WTC11 (cell line): ENCODE data around the gene KIF19. TPM values are rescaled to one million over a fixed set of nuclear protein-coding genes. Genes with fewer than 3 reads are reported as not detected.

Experiments used
- ATAC-seq: fragments of 200-7000 bp; cut with Tn5 transposase; 2 replicates; pipeline ENCODE4 v1.10.0; 2021; ENCODE audit warnings: mild to moderate bottlenecking, moderate library complexity
- CTCF ChIA-PET: fragments of 300-600 bp; sonication (Branson Sonifier 250); formaldehyde crosslinking; loops from one replicate; lab custom pipeline; 2021; ENCODE audit warnings: antibody characterized with exemption; lab: Charles Lee
- POLR2A ChIA-PET: fragments of 350-600 bp; sonication (Branson Sonifier 250); formaldehyde crosslinking; loops from one replicate; lab custom pipeline; 2021; ENCODE audit warnings: antibody characterized with exemption; lab: Charles Lee
- DNase-seq: peaks from one replicate; pipeline ENCODE4 v3.0.0; 2021; ENCODE audit warnings: low spot score
- H3K27ac Mint-ChIP-seq: 2 replicates; pipeline ENCODE4 v1.8.0; 2021; ENCODE audit warnings: mixed read lengths
- H3K27me3 Mint-ChIP-seq: 2 replicates; pipeline ENCODE4 v1.8.0; 2021; ENCODE audit warnings: low read depth, mild to moderate bottlenecking, moderate library complexity, mixed read lengths
- H3K36me3 Mint-ChIP-seq: 2 replicates; pipeline ENCODE4 v1.8.0; 2021; ENCODE audit warnings: mixed read lengths
- H3K4me1 Mint-ChIP-seq: 2 replicates; pipeline ENCODE4 v1.8.0; 2022; ENCODE audit warnings: mixed read lengths
- H3K4me3 Mint-ChIP-seq: 2 replicates; pipeline ENCODE4 v1.8.0; 2021; ENCODE audit warnings: mild to moderate bottlenecking, moderate library complexity, mixed read lengths
- H3K9me3 Mint-ChIP-seq: 2 replicates; pipeline ENCODE4 v1.8.0; 2021; ENCODE audit warnings: mixed read lengths
- ATF2 ChIP-seq: sonication (generic); formaldehyde crosslinking; IDR thresholded peaks from 2 replicates; pipeline ENCODE4 v1.8.1; 2022; ENCODE audit warnings: low read depth, missing genetic modification reagents, borderline replicate concordance
- GTF2I ChIP-seq: fragments of 250-450 bp; sonication (Bioruptor Pico); conservative IDR thresholded peaks from 2 replicates; pipeline ENCODE4 v1.4.0; 2021; ENCODE audit warnings: mild to moderate bottlenecking
- JUN ChIP-seq: sonication (generic); formaldehyde crosslinking; IDR thresholded peaks from 2 replicates; pipeline ENCODE4 v1.8.0; 2023; ENCODE audit warnings: mild to moderate bottlenecking, missing genetic modification reagents
- NR3C1 ChIP-seq: sonication (generic); formaldehyde crosslinking; conservative IDR thresholded peaks from 2 replicates; pipeline ENCODE4 v1.8.1; 2023; ENCODE audit warnings: low read depth, mild to moderate bottlenecking, missing genetic modification reagents
- OVOL2 ChIP-seq: fragments of 250-450 bp; sonication (Bioruptor Pico); IDR thresholded peaks from 2 replicates; pipeline ENCODE4 v1.9.0; 2021; ENCODE audit warnings: mild to moderate bottlenecking, borderline replicate concordance
- PRDM15 ChIP-seq: sonication (generic); formaldehyde crosslinking; IDR thresholded peaks from 2 replicates; pipeline ENCODE4 v1.8.0; 2022; ENCODE audit warnings: missing genetic modification reagents
- TP53 ChIP-seq: sonication (generic); formaldehyde crosslinking; IDR thresholded peaks from 2 replicates; pipeline ENCODE4 v1.8.1; 2023; ENCODE audit warnings: mild to moderate bottlenecking, missing genetic modification reagents
- USF1 ChIP-seq: sonication (generic); formaldehyde crosslinking; IDR thresholded peaks from 2 replicates; pipeline ENCODE4 v1.8.0; 2022; ENCODE audit warnings: mild to moderate bottlenecking, missing genetic modification reagents
- ZBTB21 ChIP-seq: sonication (generic); formaldehyde crosslinking; IDR thresholded peaks from 2 replicates; pipeline ENCODE4 v1.8.1; 2023; ENCODE audit warnings: mild to moderate bottlenecking, missing genetic modification reagents, borderline replicate concordance
- ZNF121 ChIP-seq: sonication (generic); formaldehyde crosslinking; IDR thresholded peaks from 2 replicates; pipeline ENCODE4 v1.8.0; 2023; ENCODE audit warnings: missing genetic modification reagents
- ZNF219 ChIP-seq: sonication (generic); formaldehyde crosslinking; IDR thresholded peaks from 2 replicates; pipeline ENCODE4 v1.8.0; 2023; ENCODE audit warnings: missing genetic modification reagents, mild to moderate bottlenecking, borderline replicate concordance
- ZNF232 ChIP-seq: sonication (generic); formaldehyde crosslinking; IDR thresholded peaks from 2 replicates; pipeline ENCODE4 v1.8.0; 2022; ENCODE audit warnings: mild to moderate bottlenecking, missing genetic modification reagents
- ZNF317 ChIP-seq: sonication (generic); formaldehyde crosslinking; IDR thresholded peaks from 2 replicates; pipeline ENCODE4 v1.8.1; 2023; ENCODE audit warnings: low read depth, mild to moderate bottlenecking, moderate library complexity, missing genetic modification reagents, borderline replicate concordance
- ZNF416 ChIP-seq: fragments of 250-450 bp; sonication (Bioruptor Pico); IDR thresholded peaks from 2 replicates; pipeline ENCODE4 v1.9.0; 2021; ENCODE audit warnings: mild to moderate bottlenecking, inconsistent platforms
- ZNF423 ChIP-seq: fragments of 250-450 bp; sonication (Bioruptor Pico); IDR thresholded peaks from 2 replicates; pipeline ENCODE4 v2.1.2; 2022; ENCODE audit warnings: mild to moderate bottlenecking, moderate library complexity
- ZSCAN18 ChIP-seq: fragments of 250-450 bp; sonication (Bioruptor Pico); IDR thresholded peaks from 2 replicates; pipeline ENCODE4 v2.1.2; 2022; ENCODE audit warnings: mild to moderate bottlenecking, moderate library complexity
- total RNA-seq: library from RNA; stranded (reverse); gene quantifications from 3 replicates; pipeline ENCODE4 v1.2.3, GENCODE V29; 2021
- TF ChIP-seq, protein P1 (sequence below): sonication (generic); formaldehyde crosslinking; IDR thresholded peaks from 2 replicates; pipeline ENCODE4 v1.8.1; 2023; ENCODE audit warnings: mild to moderate bottlenecking, missing genetic modification reagents, moderate library complexity
- TF ChIP-seq, protein P2 (sequence below): sonication (generic); formaldehyde crosslinking; IDR thresholded peaks from 2 replicates; pipeline ENCODE4 v1.8.1; 2022; ENCODE audit warnings: low read depth, mild to moderate bottlenecking, moderate library complexity, missing genetic modification reagents, borderline replicate concordance

The KIF19 gene
- total RNA-seq, 1 experiment from 2014 or later = 0.44 TPM

DNA sequence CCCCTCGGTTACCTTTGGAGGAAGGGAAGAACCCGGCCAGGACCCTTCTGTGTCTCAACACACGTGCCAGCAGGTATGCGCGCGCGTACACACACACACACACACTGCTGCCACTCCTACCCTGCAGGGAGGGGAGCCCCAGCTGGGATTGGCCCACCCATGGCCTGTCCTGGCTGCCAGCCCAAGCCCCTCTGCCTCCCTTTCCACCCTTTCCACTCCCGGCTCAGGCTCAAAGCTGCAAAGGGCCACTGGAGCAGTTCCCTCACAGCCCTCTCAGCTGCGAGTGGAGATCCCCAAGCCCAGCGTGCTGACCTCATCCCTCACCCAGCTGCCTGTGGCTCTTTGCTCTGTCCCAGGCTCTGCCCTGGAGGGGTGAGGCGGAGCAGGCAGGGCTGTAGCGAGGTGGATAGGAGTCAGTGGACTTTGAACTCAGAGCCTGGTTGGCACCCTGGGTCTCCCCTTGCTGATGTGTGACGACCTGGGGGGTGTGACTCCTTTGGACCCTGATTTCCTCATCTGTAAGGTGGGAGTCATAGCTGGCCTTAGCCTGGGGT, 14.5 kb downstream of the KIF19 start:
- no peaks in the 10 kb centered on the region for H3K9me3 Mint-ChIP-seq
- no peak for ATAC-seq
- H3K4me3 Mint-ChIP-seq = no peak overlapping the region
- CTCF ChIA-PET = interaction anchor here (0.6 to 1.4 kb wide), 4 partner anchors 11 to 35 kb away, joined by 3 to 5 read pairs (median 4); partner anchors contain the start of gene BTBD17
- TF ChIP-seq ZNF121 (CRISPR knock-in tag) (no peak), ZNF317 (CRISPR knock-in tag) (no peak), ATF2 (no peak), USF1 (no peak), ZBTB21 (CRISPR knock-in tag) (no peak), GTF2I (CRISPR knock-in tag) (no peak), ZNF232 (no peak)
- no peaks in the 10 kb centered on the region for H3K36me3 Mint-ChIP-seq
- DNase-seq = no peak
- H3K4me1 Mint-ChIP-seq = peaks cover 8% of the 10 kb centered on the region
- H3K27ac Mint-ChIP-seq = no peak overlapping the region
- no peaks in the 10 kb centered on the region for H3K27me3 Mint-ChIP-seq
- POLR2A ChIA-PET = no interaction called here

GRCh38 chr17:74342224-74342623, 16.2 kb downstream of the KIF19 start:
- H3K4me1 Mint-ChIP-seq = peaks cover 6% of the 10 kb centered on the region; the same call in 1 of the 2 replicates
- H3K4me3 Mint-ChIP-seq = no peak overlapping the region
- no peaks in the 10 kb centered on the region for H3K27me3 Mint-ChIP-seq
- ChIA-PET POLR2A (no interaction called here), CTCF (interaction anchor here (1.0 kb wide), 1 partner anchor 143 kb away, joined by 3 read pairs; no protein-coding TSS in a partner anchor)
- no peaks in the 10 kb centered on the region for H3K36me3 Mint-ChIP-seq
- DNase-seq (no peak), ATAC-seq (no peak; the same call in 1 of the 2 replicates)
- no peak overlapping the region for H3K27ac Mint-ChIP-seq
- no peaks in the 10 kb centered on the region for H3K9me3 Mint-ChIP-seq
- TF ChIP-seq ZNF423 (CRISPR knock-in tag) = 0 out of 2 replicates have a peak, but pooled peaks have one; percentile 40
- no peak for TF ChIP-seq JUN (CRISPR knock-in tag)

GRCh38 chr17:74343121-74343520, 17.1 kb downstream of the KIF19 start:
- Mint-ChIP-seq H3K27me3 (no peaks in the 10 kb centered on the region), H3K9me3 (no peaks in the 10 kb centered on the region), H3K4me1 (peaks cover 6% of the 10 kb centered on the region; the same call in 1 of the 2 replicates), H3K27ac (no peak overlapping the region), H3K36me3 (no peaks in the 10 kb centered on the region), H3K4me3 (no peak overlapping the region)
- POLR2A ChIA-PET = no interaction called here
- CTCF ChIA-PET = interaction anchor here (1.0 kb wide), 2 partner anchors 9 to 144 kb away, joined by 3 read pairs; no protein-coding TSS in a partner anchor
- ATAC-seq (no peak), DNase-seq (no peak)
- TF ChIP-seq ZNF219 (CRISPR knock-in tag) = no peak
- no peak for TF ChIP-seq NR3C1 (CRISPR knock-in tag)
- no peak for TF ChIP-seq TP53 (CRISPR knock-in tag)
- TF ChIP-seq ZNF416 (CRISPR knock-in tag) = no peak
- TF ChIP-seq, protein P1, sequence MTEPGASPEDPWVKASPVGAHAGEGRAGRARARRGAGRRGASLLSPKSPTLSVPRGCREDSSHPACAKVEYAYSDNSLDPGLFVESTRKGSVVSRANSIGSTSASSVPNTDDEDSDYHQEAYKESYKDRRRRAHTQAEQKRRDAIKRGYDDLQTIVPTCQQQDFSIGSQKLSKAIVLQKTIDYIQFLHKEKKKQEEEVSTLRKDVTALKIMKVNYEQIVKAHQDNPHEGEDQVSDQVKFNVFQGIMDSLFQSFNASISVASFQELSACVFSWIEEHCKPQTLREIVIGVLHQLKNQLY = no peak
- no peak for TF ChIP-seq PRDM15 (CRISPR knock-in tag)
- TF ChIP-seq OVOL2 (CRISPR knock-in tag) = no peak
- TF ChIP-seq, protein P2, sequence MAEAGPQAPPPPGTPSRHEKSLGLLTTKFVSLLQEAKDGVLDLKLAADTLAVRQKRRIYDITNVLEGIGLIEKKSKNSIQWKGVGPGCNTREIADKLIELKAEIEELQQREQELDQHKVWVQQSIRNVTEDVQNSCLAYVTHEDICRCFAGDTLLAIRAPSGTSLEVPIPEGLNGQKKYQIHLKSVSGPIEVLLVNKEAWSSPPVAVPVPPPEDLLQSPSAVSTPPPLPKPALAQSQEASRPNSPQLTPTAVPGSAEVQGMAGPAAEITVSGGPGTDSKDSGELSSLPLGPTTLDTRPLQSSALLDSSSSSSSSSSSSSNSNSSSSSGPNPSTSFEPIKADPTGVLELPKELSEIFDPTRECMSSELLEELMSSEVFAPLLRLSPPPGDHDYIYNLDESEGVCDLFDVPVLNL = no peak
- no peak for TF ChIP-seq ZSCAN18
